ENCODE data around the gene MYBPC2.
A peak's percentile ranks its signal among the peaks of the same experiment; 100 is the strongest.

Gene MYBPC2

GRCh38 chr19:50500060-50500752, 67.5 kb downstream of the MYBPC2 start (continued):
- TF ChIP-seq HIC1 (tag by site-specific recombination; IDR thresholded peaks at IDR 0.05) (peak; percentile 77), CTCF (tag by site-specific recombination; IDR thresholded peaks at IDR 0.05) (peak; percentile 18; the same call in 1 of the 2 replicates), ZNF596 (tag by site-specific recombination; IDR thresholded peaks at IDR 0.05) (peak; percentile 97), ZNF10 (tag by site-specific recombination; IDR thresholded peaks at IDR 0.05) (no peak), ZNF19 (tag by site-specific recombination; IDR thresholded peaks at IDR 0.05; ENCODE audit: low read depth) (no peak), ZEB2 (tag by site-specific recombination; IDR thresholded peaks at IDR 0.05) (peak; percentile 54; the same call in 1 of the 2 replicates), KLF8 (tag by site-specific recombination; IDR thresholded peaks at IDR 0.05) (0 out of 2 replicates have a peak, but pooled peaks have one; percentile 12), ZIC2 (tag by site-specific recombination; IDR thresholded peaks at IDR 0.05) (peak; percentile 94), ZNF530 (tag by site-specific recombination; IDR thresholded peaks at IDR 0.05; ENCODE audit: low read depth) (no peak)

- no peak overlapping the region for H3K4me3 ChIP-seq (ENCODE audit: low read depth, low read length)
- H3K9me3 ChIP-seq (ENCODE audit: control insufficient read depth, insufficient read depth, low read depth, low read length), result no peaks in the 10 kb centered on the region
- H3K36me3 ChIP-seq (ENCODE audit: control insufficient read depth in 2 of 2, insufficient read depth in 1 of 2, low read length in 2 of 2), result no peaks in the 10 kb centered on the region; a peak in 1 of 3 replicates
- H3K27ac ChIP-seq (ENCODE audit: extremely low read depth, low read depth, low read length), result no peak overlapping the region
- H3K4me1 ChIP-seq (ENCODE audit: control insufficient read depth, insufficient read depth, low read length), result peaks cover 7% of the 10 kb centered on the region
- ChIA-PET CTCF (interaction anchor here (0.5 to 2.3 kb wide), 4 partner anchors 14 to 65 kb away, joined by 3 to 8 read pairs (median 5); no protein-coding TSS in a partner anchor), POLR2A (interaction anchor here (0.7 to 1.0 kb wide), 2 partner anchors 10 kb away, joined by 3 to 4 read pairs; partner anchors contain the start of gene JOSD2)
- TF ChIP-seq ZNF792 (tag by site-specific recombination; IDR thresholded peaks at IDR 0.05) (no peak), ZSCAN4 (tag by site-specific recombination; IDR thresholded peaks at IDR 0.05) (no peak), ZBTB17 (tag by site-specific recombination; IDR thresholded peaks at IDR 0.05) (no peak)
Observed at GRCh38 chr19:50500753-50501151, 68.1 kb downstream of the MYBPC2 start.

- H3K36me3 ChIP-seq (ENCODE audit: control insufficient read depth in 2 of 2, insufficient read depth in 1 of 2, low read length in 2 of 2), result no peaks in the 10 kb centered on the region; a peak in 1 of 3 replicates
- no peak overlapping the region for H3K27ac ChIP-seq (ENCODE audit: extremely low read depth, low read depth, low read length)
- H3K4me1 ChIP-seq (ENCODE audit: control insufficient read depth, insufficient read depth, low read length), result peaks cover 7% of the 10 kb centered on the region
- no peak overlapping the region for H3K4me3 ChIP-seq (ENCODE audit: low read depth, low read length)
- POLR2A ChIA-PET, result interaction anchor here (1.0 kb wide), 1 partner anchor 10 kb away, joined by 4 read pairs; the partner anchor contains the start of gene JOSD2
- CTCF ChIA-PET, result interaction anchor here (0.6 to 2.3 kb wide), 2 partner anchors 22 to 58 kb away, joined by 6 to 7 read pairs; no protein-coding TSS in a partner anchor
- no peaks in the 10 kb centered on the region for H3K9me3 ChIP-seq (ENCODE audit: control insufficient read depth, insufficient read depth, low read depth, low read length)
- no peak for TF ChIP-seq SP7 (tag by site-specific recombination; IDR thresholded peaks at IDR 0.05)
- no peak for TF ChIP-seq ZFP41 (tag by site-specific recombination; IDR thresholded peaks at IDR 0.05; ENCODE audit: borderline replicate concordance)
- TF ChIP-seq ZNF132 (tag by site-specific recombination; IDR thresholded peaks at IDR 0.05; ENCODE audit: borderline replicate concordance), result no peak
- peak; percentile 24; the same call in 1 of the 2 replicates for TF ChIP-seq BCL11A (tag by site-specific recombination; IDR thresholded peaks at IDR 0.05; ENCODE audit: low read depth)
- no peak for TF ChIP-seq KLF16 (tag by site-specific recombination; IDR thresholded peaks at IDR 0.05)
- TF ChIP-seq ZNF785 (tag by site-specific recombination; IDR thresholded peaks at IDR 0.05), result no peak
- no peak for TF ChIP-seq ZBTB6 (tag by site-specific recombination; IDR thresholded peaks at IDR 0.05)
- no peak for TF ChIP-seq ZNF768 (tag by site-specific recombination; IDR thresholded peaks at IDR 0.05)
- TF ChIP-seq ZNF621 (tag by site-specific recombination; IDR thresholded peaks at IDR 0.05), result no peak
- TF ChIP-seq ZNF629 (tag by site-specific recombination; IDR thresholded peaks at IDR 0.05), result no peak
- no peak for TF ChIP-seq PRDM10 (tag by site-specific recombination; IDR thresholded peaks at IDR 0.05)
Observed at GRCh38 chr19:50501186-50501567, 68.5 kb downstream of the MYBPC2 start.
